ENCODE results near the gene PDPN. TPM values are rescaled to one million over a fixed set of nuclear protein-coding genes. Genes with fewer than 3 reads are reported as not detected.

Gene PDPN
- total and polyA plus RNA-seq, 2 of the 4 experiments (the other 2 are of a cell fraction), result 0.31 TPM; not detected in 1

- H3K79me1 ChIP-seq (ENCODE audit: low read depth in 1 of 2, low read length in 2 of 2), result no peaks in the 10 kb centered on the region
- no peak overlapping the region for H3K23ac ChIP-seq (ENCODE audit: low read depth, low read length)
- H2BK15ac ChIP-seq (ENCODE audit: low read depth, low read length), result no peak overlapping the region
- H3K56ac ChIP-seq (ENCODE audit: extremely low read depth, insufficient read depth, low read length), result no peak overlapping the region
- H4K20me1 ChIP-seq (ENCODE audit: insufficient read depth, low read length), result no peaks in the 10 kb centered on the region
- H3K9ac ChIP-seq (ENCODE audit: low read depth, low read length), result no peak overlapping the region
- no peak for ATAC-seq (ENCODE audit: low read depth)
- H2AK9ac ChIP-seq (replicated peaks; ENCODE audit: low read depth, low read length, poor library complexity), result no peak overlapping the region
- H3K4me2 ChIP-seq (ENCODE audit: low read depth, low read length), result no peak overlapping the region
- no peaks in the 10 kb centered on the region for H3K9me1 ChIP-seq (ENCODE audit: insufficient read depth, low read length)
- CTCF ChIA-PET, result no interaction called here
- dilution Hi-C loops (cut with HindIII; ENCODE audit: low sequenced_read_pairs, unreplicated experiment), result no loop called here
- no peak overlapping the region for H4K8ac ChIP-seq (ENCODE audit: low read depth in 2 of 2, low read length in 2 of 2)
- no peak for TF ChIP-seq RCOR1 (IDR thresholded peaks at IDR 0.05; ENCODE audit: insufficient replicate concordance, low read length)
- no peak for TF ChIP-seq CHD1 (IDR thresholded peaks at IDR 0.05; ENCODE audit: low read depth, low read length)
- no peak for TF ChIP-seq CEBPB (IDR thresholded peaks at IDR 0.05; ENCODE audit: low read depth, low read length)
- TF ChIP-seq MAZ (IDR thresholded peaks at IDR 0.05; ENCODE audit: borderline replicate concordance, low read depth, low read length), result no peak
- TF ChIP-seq FOS (IDR thresholded peaks at IDR 0.05; ENCODE audit: low read depth, low read length), result no peak
- no peak for TF ChIP-seq ELK1 (IDR thresholded peaks at IDR 0.05; ENCODE audit: borderline replicate concordance, low read depth, low read length)
- no peak for TF ChIP-seq SMC3 (IDR thresholded peaks at IDR 0.05; ENCODE audit: low read depth, low read length)
- TF ChIP-seq MXI1 (IDR thresholded peaks at IDR 0.05; ENCODE audit: borderline replicate concordance, low read depth, low read length), result no peak
- TF ChIP-seq BHLHE40 (IDR thresholded peaks at IDR 0.05; ENCODE audit: low read depth, low read length), result no peak
- TF ChIP-seq CTCF (conservative IDR thresholded peaks at IDR 0.05; ENCODE audit: low read depth, low read length), result no peak
- no peak for TF ChIP-seq RFX5 (IDR thresholded peaks at IDR 0.05; ENCODE audit: low read depth, low read length)
- TF ChIP-seq RAD21 (IDR thresholded peaks at IDR 0.05; ENCODE audit: low read length), result no peak
- TF ChIP-seq POLR2A (IDR thresholded peaks at IDR 0.05; ENCODE audit: low read depth, low read length), result no peak
- TF ChIP-seq USF2 (IDR thresholded peaks at IDR 0.05; ENCODE audit: low read depth, low read length), result no peak
- TF ChIP-seq MAFK (IDR thresholded peaks at IDR 0.05; ENCODE audit: low read depth, low read length), result no peak
- TF ChIP-seq NFE2L2 (IDR thresholded peaks at IDR 0.05; ENCODE audit: low read depth, low read length), result no peak
- no peak overlapping the region for H3K14ac ChIP-seq (replicated peaks; ENCODE audit: low read depth, low read length)
- no peak overlapping the region for H3K4ac ChIP-seq (ENCODE audit: low read depth, low read length)
- intact Hi-C loops (cut with micrococcal nuclease), result no loop called here
- H2BK20ac ChIP-seq (ENCODE audit: low read depth, low read length), result no peak overlapping the region
- no peaks in the 10 kb centered on the region for H3K36me3 ChIP-seq (ENCODE audit: control insufficient read depth, insufficient read depth, low read length)
- H3K4me1 ChIP-seq (ENCODE audit: control insufficient read depth, insufficient read depth, low read length), result no peaks in the 10 kb centered on the region
- no peak overlapping the region for H3K27ac ChIP-seq (ENCODE audit: insufficient read depth, low read length)
- BruUV-seq (replicated peaks), result no TSS peak
- POLR2A ChIA-PET (ENCODE audit: unreplicated experiment), result no interaction called here
- no CpG with 5 or more reads among the region's 5 CpGs for WGBS, 2 experiments (ENCODE audit: extremely low coverage in 2 of 2, insufficient read length in 1 of 2)
- no peak overlapping the region for H3K4me3 ChIP-seq (ENCODE audit: insufficient read depth, low read depth, low read length)
- no peak overlapping the region for H2BK5ac ChIP-seq (ENCODE audit: low read depth, low read length, poor library complexity, severe bottlenecking)
- peaks cover 34% of the 10 kb centered on the region for H3K9me3 ChIP-seq (ENCODE audit: control insufficient read depth, insufficient read depth, low read length)
- H3K18ac ChIP-seq (ENCODE audit: low read depth, low read length), result no peak overlapping the region
- in situ Hi-C loops (cut with MboI; ENCODE audit: low sequenced_read_pairs), result no loop called here
- H3K27me3 ChIP-seq (ENCODE audit: control insufficient read depth, insufficient read depth, low read length), result no peaks in the 10 kb centered on the region
- H2AFZ ChIP-seq (replicated peaks; ENCODE audit: low read length, poor library complexity), result no peak overlapping the region
- H2BK120ac ChIP-seq (ENCODE audit: low read depth, low read length), result no peak overlapping the region
- H4K91ac ChIP-seq (ENCODE audit: insufficient read depth, low read depth, low read length), result no peak overlapping the region
- H4K5ac ChIP-seq (ENCODE audit: low read depth, low read length), result no peak overlapping the region
- no peak for DNase-seq
- H2AK5ac ChIP-seq (ENCODE audit: low read depth, low read length), result no peak overlapping the region
These were observed 2.2 kb upstream of the PDPN start for GRCh38 chr1:13581446-13581845.

All from IMR-90 (cell line).